Measurements from ENCODE around the gene OR51E2.

DNA sequence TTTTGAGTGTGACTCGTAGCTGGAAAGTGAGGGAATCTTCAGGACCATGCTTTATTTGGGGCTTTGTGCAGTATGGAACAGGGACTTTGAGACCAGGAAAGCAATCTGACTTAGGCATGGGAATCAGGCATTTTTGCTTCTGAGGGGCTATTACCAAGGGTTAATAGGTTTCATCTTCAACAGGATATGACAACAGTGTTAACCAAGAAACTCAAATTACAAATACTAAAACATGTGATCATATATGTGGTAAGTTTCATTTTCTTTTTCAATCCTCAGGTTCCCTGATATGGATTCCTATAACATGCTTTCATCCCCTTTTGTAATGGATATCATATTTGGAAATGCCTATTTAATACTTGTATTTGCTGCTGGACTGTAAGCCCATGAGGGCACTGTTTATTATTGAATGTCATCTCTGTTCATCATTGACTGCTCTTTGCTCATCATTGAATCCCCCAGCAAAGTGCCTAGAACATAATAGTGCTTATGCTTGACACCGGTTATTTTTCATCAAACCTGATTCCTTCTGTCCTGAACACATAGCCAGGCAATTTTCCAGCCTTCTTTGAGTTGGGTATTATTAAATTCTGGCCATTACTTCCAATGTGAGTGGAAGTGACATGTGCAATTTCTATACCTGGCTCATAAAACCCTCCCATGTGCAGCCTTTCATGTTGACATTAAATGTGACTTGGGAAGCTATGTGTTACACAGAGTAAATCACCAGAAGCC, 42.9 kb downstream of the OR51E2 start:
- no peak for TF ChIP-seq POLR2AphosphoS5 (IDR thresholded peaks at IDR 0.05; ENCODE audit: low read depth, low read length)
- TF ChIP-seq REST (IDR thresholded peaks at IDR 0.05; ENCODE audit: insufficient read depth in 1 of 2, low read depth in 2 of 2, low read length in 2 of 2) = no peak
- no peak for TF ChIP-seq SIN3A (IDR thresholded peaks at IDR 0.05; ENCODE audit: borderline replicate concordance, insufficient read depth, low read length)
